Smooth muscle cell (in vitro differentiated cells): ENCODE results near the gene KIAA0513. TPM values are rescaled to one million over a fixed set of nuclear protein-coding genes. Genes with fewer than 3 reads are reported as not detected.

ENCODE experiments used
- DNase-seq: peaks from one replicate; lab custom pipeline; 2025; ENCODE audit not compliant: unreplicated experiment; lab: John Stamatoyannopoulos, UW
- H2AFZ ChIP-seq: fragments of 200-600 bp; sonication (generic); 2 replicates; pipeline ENCODE4 v1.6.0; 2016; ENCODE audit warnings: antibody characterized with exemption, low read depth, mild to moderate bottlenecking
- H3F3A ChIP-seq: fragments of 200-600 bp; sonication (generic); 2 replicates; pipeline ENCODE4 v1.6.0; 2017; ENCODE audit warnings: antibody characterized with exemption, low read depth
- H3K27ac ChIP-seq: fragments of 200-600 bp; sonication (generic); 2 replicates; pipeline ENCODE4 v1.5.1; 2016; ENCODE audit warnings: low read depth, mild to moderate bottlenecking
- H3K27me3 ChIP-seq: fragments of 200-600 bp; sonication (generic); 2 replicates; pipeline ENCODE4 v1.6.1; 2016; ENCODE audit warnings: low read depth, mild to moderate bottlenecking
- H3K36me3 ChIP-seq: fragments of 200-600 bp; sonication (generic); 2 replicates; pipeline ENCODE4 v1.5.1; 2016; ENCODE audit warnings: low read depth
- H3K4me1 ChIP-seq: fragments of 200-600 bp; sonication (generic); 2 replicates; pipeline ENCODE4 v1.5.1; 2016; ENCODE audit warnings: low read depth
- H3K4me2 ChIP-seq: fragments of 200-600 bp; sonication (generic); 2 replicates; pipeline ENCODE4 v1.6.0; 2016; ENCODE audit warnings: mild to moderate bottlenecking
- H3K4me3 ChIP-seq: fragments of 200-600 bp; sonication (generic); 2 replicates; pipeline ENCODE4 v1.5.1; 2016; ENCODE audit warnings: mild to moderate bottlenecking
- H3K79me2 ChIP-seq: fragments of 200-600 bp; sonication (generic); 2 replicates; pipeline ENCODE4 v1.6.0; 2016; ENCODE audit warnings: low read depth, mild to moderate bottlenecking
- H3K9ac ChIP-seq: fragments of 200-600 bp; sonication (generic); 2 replicates; pipeline ENCODE4 v1.6.0; 2016; ENCODE audit warnings: low read depth
- H3K9me3 ChIP-seq: fragments of 200-600 bp; sonication (generic); replicated peaks from 2 replicates; pipeline ENCODE4 v1.5.1; 2016; ENCODE audit warnings: low read depth
- H4K20me1 ChIP-seq: fragments of 200-600 bp; sonication (generic); 2 replicates; pipeline ENCODE4 v1.6.0; 2016; ENCODE audit warnings: low read depth
- WGBS: methylation state at CpG from one replicate; pipeline ENCODE4 v1.1.7; 2016; ENCODE audit warnings: low lambda C conversion rate; 5-methylcytosine and 5-hydroxymethylcytosine counted together
- polyA plus RNA-seq: library from polyadenylated mRNA; unstranded; fragments of >200 nt; fragmentation: Nextera tagmentation; extraction: Ambion mirVana; gene quantifications from 2 replicates; pipeline ENCODE4 v1.2.1, GENCODE V29; 2016
- total RNA-seq: library from RNA; depleted of rRNA; stranded (reverse); fragments of >200 nt; gene quantifications from 2 replicates; pipeline ENCODE4 v1.2.3, GENCODE V29; 2014
- TF ChIP-seq, protein P1 (sequence below): fragments of 200-600 bp; sonication (generic); IDR thresholded peaks from 2 replicates; pipeline ENCODE4 v1.5.1; 2017; ENCODE audit warnings: borderline replicate concordance, mild to moderate bottlenecking, antibody characterized with exemption; ENCODE audit not compliant: insufficient read depth, poor library complexity, severe bottlenecking

KIAA0513 gene, protein sequence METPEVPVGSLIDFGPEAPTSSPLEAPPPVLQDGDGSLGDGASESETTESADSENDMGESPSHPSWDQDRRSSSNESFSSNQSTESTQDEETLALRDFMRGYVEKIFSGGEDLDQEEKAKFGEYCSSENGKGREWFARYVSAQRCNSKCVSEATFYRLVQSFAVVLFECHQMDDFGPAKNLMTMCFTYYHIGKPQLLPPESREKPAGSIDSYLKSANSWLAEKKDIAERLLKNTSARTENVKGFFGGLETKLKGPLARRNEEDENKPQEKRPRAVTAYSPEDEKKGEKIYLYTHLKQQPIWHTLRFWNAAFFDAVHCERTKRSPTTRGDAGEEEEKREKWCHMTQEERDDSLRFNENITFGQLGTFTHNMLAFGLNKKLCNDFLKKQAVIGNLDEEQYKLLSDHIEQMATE
- total RNA-seq (3.3 and 11.2 TPM in 2 replicates), polyA plus RNA-seq (3.2 and 5.3 TPM in 2 replicates)

DNA sequence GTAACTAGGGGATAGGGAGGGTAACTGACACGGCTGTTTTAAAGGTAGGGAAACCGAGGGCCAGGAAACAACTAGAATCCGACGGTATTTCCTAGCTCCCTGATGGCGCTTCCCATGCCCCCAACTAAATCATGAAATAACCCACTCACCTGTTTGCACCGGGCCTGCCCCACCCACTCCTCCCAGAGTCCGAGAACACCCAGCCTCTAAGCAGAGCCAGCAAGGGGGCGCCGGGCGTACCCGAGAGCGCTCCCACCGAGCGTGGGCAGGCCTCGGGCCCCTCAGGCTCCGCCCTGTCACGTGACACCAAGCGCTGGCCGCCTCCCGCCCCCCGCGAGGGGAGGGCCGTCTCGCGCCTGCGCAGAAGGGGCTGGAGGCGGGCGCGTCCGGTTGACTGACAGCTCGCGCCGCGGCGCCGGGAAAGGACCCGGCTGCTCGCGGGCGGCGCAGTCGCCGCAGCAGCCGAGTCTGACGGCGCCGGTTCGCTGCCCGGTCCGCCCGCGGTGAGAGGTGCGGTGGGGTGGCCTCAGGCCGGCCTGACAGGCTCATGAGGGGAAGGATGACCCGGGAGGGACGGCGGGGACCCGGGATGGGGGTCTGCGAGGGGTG lies at the start of gene KIAA0513:
Gene KIAA0513, plus strand, starts transcription at position 447 of the 609 bp plus-strand sequence. CDS start 39,277 bp downstream, outside the sequence.
- Histone ChIP-seq H3K36me3 (no peaks in the 10 kb centered on the region), H3K79me2 (no peaks in the 10 kb centered on the region), H3F3A (peaks cover 5% of the 10 kb centered on the region), H2AFZ (peak within 1 kb of the TSS; percentile 97), H3K27me3 (no peaks in the 10 kb centered on the region), H3K4me1 (peaks cover 13% of the 10 kb centered on the region), H4K20me1 (peaks cover 5% of the 10 kb centered on the region), H3K9me3 (no peaks in the 10 kb centered on the region), H3K9ac (peak within 1 kb of the TSS; percentile 81), H3K4me3 (peak within 1 kb of the TSS; percentile 96), H3K27ac (peak within 1 kb of the TSS; percentile 69), H3K4me2 (peak within 1 kb of the TSS; percentile 88)
- DNase-seq: peak; percentile 83
- TF ChIP-seq, protein P1, sequence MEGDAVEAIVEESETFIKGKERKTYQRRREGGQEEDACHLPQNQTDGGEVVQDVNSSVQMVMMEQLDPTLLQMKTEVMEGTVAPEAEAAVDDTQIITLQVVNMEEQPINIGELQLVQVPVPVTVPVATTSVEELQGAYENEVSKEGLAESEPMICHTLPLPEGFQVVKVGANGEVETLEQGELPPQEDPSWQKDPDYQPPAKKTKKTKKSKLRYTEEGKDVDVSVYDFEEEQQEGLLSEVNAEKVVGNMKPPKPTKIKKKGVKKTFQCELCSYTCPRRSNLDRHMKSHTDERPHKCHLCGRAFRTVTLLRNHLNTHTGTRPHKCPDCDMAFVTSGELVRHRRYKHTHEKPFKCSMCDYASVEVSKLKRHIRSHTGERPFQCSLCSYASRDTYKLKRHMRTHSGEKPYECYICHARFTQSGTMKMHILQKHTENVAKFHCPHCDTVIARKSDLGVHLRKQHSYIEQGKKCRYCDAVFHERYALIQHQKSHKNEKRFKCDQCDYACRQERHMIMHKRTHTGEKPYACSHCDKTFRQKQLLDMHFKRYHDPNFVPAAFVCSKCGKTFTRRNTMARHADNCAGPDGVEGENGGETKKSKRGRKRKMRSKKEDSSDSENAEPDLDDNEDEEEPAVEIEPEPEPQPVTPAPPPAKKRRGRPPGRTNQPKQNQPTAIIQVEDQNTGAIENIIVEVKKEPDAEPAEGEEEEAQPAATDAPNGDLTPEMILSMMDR: no peak
- WGBS: 2% methylated on average over 54 of the region's 59 CpGs

DNA sequence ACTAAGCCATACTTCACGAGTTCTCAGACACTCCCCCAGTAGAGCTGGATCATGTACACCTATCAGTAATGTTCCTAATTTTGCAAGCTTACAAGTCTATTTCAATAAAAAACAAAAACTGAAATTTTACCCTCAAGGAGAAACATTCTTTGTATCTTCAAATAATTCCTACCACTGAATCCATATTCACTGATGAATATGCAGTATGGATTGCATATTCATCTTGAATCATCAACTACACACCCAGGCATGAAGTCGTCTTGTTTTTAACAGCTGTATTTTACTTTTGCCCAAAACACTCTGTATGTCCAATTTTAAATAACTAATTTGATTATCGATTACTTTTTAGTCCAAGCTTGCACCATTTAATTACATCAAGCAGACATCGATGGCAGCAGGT lies 48.1 kb upstream of the KIAA0513 start:
- Histone ChIP-seq H3K27ac (no peak overlapping the region), H4K20me1 (peaks cover 16% of the 10 kb centered on the region), H3F3A (no peaks in the 10 kb centered on the region), H3K79me2 (peaks cover 6% of the 10 kb centered on the region), H3K4me1 (no peaks in the 10 kb centered on the region), H3K9ac (no peak overlapping the region), H2AFZ (no peak overlapping the region), H3K9me3 (no peaks in the 10 kb centered on the region), H3K4me2 (no peak overlapping the region), H3K27me3 (no peaks in the 10 kb centered on the region), H3K4me3 (no peak overlapping the region), H3K36me3 (peaks cover 11% of the 10 kb centered on the region)
- WGBS: 95% methylated on average over 4 of the region's 4 CpGs
- no peak for DNase-seq
- TF ChIP-seq, protein P1: no peak

DNA sequence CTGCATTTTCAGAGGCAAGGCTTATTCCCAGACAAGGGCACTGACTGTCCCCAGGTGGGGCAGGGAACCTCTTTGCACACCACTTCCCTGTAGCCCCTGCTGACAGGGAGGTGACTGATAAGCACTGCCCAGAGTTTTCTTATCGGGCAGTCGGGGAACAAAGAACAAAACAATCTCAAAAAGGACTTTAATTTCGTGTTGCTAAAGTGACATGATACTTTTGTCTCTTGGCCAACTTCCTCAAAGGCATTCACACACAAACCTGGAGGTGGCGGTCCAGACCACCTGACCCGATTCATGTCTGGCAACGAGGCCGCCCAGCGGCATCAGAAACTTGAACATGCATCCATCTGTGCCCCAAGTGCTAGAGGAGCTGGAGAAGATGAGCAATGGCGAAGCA lies 45.2 kb upstream of the KIAA0513 start:
- Histone ChIP-seq H3K4me3 (no peak overlapping the region), H3K36me3 (peaks cover 5% of the 10 kb centered on the region), H3K4me1 (no peaks in the 10 kb centered on the region), H3K27ac (no peak overlapping the region), H2AFZ (no peak overlapping the region), H3K79me2 (peaks cover 21% of the 10 kb centered on the region), H3K27me3 (no peaks in the 10 kb centered on the region), H3K4me2 (no peak overlapping the region), H3K9me3 (no peaks in the 10 kb centered on the region), H3F3A (no peaks in the 10 kb centered on the region), H4K20me1 (peaks cover 46% of the 10 kb centered on the region), H3K9ac (no peak overlapping the region)
- TF ChIP-seq, protein P1: no peak
- 94% methylated on average over 9 of the region's 9 CpGs for WGBS
- no peak for DNase-seq
